Breast epithelium (tissue), 3 donors: Measurements from ENCODE around the gene ASTN2.

Experiments used
- POLR2A ChIP-seq: fragments of 450-650 bp; IDR thresholded peaks from one replicate; pipeline ENCODE4 v1.6.1; 2016; ENCODE audit warnings: antibody characterized with exemption, mild to moderate bottlenecking, moderate library complexity
- POLR2AphosphoS5 ChIP-seq, 3 donors: sonication (generic); formaldehyde crosslinking; IDR thresholded peaks; one replicate each; pipeline ENCODE4 v1.6.1; 2017; ENCODE audit warnings: antibody characterized with exemption in 3 of 3
- TF ChIP-seq, protein P1 (sequence below), 3 donors: fragments of 450-650 bp; IDR thresholded peaks; one replicate each; pipeline ENCODE4 v1.5.1; 2016 to 2017; ENCODE audit warnings: antibody characterized with exemption in 3 of 3, mild to moderate bottlenecking in 3 of 3, moderate library complexity in 3 of 3

DNA sequence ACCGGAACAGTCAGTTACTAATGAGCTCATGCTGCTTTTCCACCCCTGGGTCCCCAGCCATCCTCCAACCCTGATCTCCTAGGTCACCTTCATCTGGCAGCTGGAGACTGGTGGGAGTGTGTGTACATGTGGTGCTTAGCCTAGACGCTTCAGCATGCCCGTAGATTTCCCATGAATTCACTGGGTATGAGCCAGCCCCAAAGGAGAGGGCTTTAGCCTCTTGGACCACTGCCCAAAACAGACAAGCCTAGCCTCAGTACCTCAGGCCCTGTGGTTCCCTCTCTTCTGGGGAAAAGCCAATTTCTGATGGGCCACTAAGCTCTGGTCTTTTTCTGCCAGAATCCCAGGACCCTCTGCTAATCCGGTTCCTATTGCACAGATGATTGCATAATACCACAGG is 48.0 kb upstream of the ASTN2 start:
- no peak for TF ChIP-seq POLR2A
- no peak for TF ChIP-seq POLR2AphosphoS5 (IDR thresholded peaks at IDR 0.05)
- TF ChIP-seq, protein P1, sequence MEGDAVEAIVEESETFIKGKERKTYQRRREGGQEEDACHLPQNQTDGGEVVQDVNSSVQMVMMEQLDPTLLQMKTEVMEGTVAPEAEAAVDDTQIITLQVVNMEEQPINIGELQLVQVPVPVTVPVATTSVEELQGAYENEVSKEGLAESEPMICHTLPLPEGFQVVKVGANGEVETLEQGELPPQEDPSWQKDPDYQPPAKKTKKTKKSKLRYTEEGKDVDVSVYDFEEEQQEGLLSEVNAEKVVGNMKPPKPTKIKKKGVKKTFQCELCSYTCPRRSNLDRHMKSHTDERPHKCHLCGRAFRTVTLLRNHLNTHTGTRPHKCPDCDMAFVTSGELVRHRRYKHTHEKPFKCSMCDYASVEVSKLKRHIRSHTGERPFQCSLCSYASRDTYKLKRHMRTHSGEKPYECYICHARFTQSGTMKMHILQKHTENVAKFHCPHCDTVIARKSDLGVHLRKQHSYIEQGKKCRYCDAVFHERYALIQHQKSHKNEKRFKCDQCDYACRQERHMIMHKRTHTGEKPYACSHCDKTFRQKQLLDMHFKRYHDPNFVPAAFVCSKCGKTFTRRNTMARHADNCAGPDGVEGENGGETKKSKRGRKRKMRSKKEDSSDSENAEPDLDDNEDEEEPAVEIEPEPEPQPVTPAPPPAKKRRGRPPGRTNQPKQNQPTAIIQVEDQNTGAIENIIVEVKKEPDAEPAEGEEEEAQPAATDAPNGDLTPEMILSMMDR (IDR thresholded peaks at IDR 0.05) = no peak
